ENCODE data around the gene KRT86. TPM values are rescaled to one million over a fixed set of nuclear protein-coding genes. Genes with fewer than 3 reads are reported as not detected.
A peak's percentile ranks its signal among the peaks of the same experiment; 100 is the strongest.
"Not testable (repeated sequence)": the region's sequence is repeated elsewhere in the genome, so short reads cannot be mapped to it uniquely, and the experiment has no call there.

Gene KRT86
- total RNA-seq, 1 experiment from 2014 or later, result 0.40 TPM

DNA sequence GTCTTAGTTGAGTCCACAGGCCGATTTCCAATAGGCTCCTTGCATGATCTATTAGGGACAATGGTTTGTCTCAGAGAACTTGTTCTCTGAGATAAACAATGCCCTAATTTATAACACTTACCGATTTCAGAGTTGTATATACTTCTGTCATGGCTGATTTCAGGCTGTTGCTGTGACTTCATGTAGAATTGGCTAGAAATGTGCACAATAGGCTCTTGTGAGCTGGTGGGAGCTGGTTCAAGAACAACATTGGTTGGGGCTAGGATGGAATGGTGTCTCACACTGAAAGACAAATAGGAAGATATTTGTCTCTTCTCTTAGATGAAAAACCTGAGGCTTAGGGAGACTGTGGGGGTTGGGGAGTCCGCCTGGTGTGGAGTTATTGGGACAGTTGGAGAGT is 6.7 kb upstream of the KRT86 start:
- DNase-seq (ENCODE audit: low read depth), result no peak

DNA sequence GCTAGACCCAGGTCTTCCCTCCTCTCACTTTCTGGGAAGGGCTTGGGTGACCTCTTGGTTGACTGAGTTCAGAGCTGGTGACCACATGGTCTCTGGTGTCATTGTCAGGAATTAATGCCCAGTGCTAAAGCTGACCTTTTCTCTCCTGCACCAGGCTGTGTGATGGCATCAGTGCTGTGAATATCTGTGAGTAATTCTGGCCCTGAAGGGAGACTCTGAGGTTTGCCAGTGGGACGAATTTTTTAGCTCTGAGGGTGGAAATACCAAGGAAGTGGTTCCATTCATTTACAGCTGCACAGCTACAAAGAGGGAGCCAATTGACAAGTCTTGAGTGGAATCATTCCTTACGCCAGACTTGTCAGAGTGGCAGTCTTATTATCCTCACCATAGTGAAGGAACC is 6.2 kb upstream of the KRT86 start:
- DNase-seq (ENCODE audit: low read depth), result no peak

DNA sequence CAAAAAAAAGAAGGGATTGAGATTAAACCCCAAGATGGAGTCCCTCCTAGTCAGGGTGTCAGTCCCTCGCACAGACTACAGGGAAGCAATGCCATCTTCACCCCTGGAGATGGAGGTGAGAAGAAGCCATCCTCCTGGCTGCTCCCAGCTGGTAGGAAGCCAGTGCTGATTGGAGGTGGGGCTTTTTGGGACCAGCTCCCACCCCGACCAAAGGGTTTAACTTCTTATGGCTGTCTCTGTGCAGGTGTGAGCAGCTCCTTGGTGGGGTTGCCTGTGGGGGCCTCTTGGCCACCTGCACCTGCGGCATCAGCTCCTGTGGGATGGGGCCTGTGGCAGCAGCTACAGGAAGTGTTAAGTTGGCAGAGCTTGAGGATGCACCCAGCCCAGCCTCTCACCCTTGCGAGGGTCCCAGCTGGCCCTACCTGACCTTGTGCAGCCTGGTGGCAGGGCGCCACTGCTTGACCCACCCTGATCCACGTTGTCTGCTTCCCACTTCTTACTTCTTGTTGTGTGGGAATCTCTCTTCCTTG is 3.8 kb upstream of the KRT86 start:
- no peak for DNase-seq (ENCODE audit: low read depth)

DNA sequence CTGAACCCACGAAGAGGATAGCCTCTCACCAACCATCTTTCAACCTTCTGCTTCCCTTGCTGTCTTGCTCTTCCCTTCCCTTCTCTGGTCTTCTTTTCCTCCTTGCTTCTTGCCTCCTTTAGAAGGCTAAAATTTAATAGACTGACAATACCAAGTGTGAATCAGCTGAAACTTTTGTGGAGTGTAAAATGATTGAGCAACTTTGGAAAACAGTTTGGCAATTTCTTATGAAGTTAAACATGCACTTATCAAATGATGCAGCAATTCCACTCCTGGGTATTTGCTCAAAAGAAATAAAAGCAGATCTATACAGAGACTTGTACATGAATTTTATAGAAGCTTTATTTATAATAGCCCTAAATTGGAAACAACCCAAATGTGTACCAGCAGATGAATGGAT is 3.3 kb upstream of the KRT86 start:
- no peak for DNase-seq (ENCODE audit: low read depth)

DNA sequence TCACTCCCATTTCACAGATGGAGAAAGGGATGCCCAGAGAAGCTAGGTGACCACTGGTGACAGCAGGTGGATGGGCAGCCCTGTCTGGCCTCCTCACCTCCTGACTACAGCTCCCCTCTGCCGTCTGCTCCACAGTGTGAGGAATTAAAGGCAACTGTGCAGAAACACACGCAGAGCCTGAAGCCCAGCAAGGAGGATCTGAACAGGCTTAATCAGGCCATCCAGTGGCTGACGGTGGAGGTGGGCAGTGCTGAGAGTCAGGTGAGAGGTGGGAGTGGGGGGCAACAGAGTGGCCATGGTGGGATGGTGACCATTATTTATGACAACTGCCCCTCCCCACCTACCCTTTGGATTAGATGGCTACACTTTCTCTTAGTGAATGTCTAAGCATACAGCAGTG is 1.2 kb downstream of the KRT86 start:
- DNase-seq (ENCODE audit: low read depth), result no peak

DNA sequence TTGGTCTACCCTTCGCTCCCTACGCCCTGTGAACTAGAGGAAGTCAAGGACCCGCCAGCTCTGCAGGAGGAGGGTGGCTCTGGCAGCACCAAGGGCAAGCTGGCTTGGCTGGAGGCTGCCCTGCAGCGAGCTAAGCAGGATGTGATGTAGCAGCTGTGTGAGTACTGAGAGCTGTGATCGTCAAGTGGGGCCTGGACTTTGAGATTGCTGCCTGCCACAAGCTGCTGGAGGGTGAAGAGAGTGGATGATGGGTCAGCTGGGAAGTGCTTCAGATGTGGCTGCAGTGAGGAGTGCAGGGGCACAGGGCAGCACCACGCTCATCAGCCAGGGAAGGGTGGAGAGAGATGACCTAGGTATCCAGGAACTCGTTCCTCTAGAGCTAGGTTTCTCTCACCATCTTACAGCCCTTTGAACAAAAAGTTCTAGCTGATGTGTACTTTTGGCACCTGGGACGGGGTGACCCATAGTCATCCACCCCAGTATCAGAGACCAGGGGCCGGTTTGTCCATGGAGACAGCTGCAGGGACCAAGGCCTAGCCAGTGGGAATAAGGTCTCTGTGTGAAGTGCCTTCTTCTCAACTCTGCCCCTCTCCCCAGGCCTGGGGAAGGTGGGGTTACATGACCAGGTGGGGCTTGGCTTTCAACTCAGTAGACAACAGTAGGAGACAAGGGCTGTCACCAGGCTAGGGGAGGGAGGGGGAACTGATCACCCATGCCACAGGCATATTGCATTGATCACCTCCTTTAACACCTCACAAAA is 3.2 kb downstream of the KRT86 start:
- DNase-seq (ENCODE audit: low read depth), result no peak

DNA sequence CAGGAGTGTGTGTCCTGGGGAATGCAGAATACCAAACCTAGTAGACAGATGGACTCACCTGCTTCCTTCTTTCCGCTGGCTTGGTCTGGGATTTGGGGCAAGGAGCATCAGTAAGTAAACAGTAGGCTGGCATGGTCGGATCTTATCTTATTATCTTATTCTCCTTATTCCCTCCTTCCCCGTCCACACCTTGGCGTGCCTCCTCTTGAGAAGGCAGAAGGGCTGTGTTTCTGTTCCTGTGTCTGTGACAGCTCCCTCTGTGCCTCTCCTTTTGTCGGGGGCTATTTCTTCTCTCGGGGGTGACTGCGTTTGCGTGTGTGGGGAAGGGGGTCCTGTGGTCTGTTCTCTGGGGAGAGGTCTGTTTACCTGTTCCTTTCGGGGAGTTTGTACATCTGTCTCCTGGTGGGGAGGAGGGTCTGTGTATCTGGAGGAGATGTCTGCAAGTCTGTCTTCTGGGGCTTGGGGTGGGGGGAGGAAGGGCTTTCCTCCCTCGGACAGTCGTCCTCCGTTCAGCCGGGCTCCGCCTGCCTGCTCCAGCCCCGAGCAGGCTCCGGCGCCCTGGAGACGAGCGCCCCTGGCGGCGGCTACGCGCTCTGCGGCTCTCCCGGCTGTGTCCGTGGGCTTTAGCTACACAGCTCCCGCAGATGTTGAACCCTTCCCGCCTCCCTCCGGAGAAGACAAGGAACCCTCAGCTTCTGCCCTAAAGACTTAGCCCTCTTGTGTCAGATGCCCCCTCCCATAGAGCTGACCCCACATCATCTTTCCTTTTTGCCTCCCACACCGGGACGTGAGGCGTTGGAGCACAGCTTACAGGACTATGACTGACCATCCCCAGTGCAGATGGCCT is 4.4 kb downstream of the KRT86 start:
- peak; percentile 82 for DNase-seq (ENCODE audit: low read depth)

DNA sequence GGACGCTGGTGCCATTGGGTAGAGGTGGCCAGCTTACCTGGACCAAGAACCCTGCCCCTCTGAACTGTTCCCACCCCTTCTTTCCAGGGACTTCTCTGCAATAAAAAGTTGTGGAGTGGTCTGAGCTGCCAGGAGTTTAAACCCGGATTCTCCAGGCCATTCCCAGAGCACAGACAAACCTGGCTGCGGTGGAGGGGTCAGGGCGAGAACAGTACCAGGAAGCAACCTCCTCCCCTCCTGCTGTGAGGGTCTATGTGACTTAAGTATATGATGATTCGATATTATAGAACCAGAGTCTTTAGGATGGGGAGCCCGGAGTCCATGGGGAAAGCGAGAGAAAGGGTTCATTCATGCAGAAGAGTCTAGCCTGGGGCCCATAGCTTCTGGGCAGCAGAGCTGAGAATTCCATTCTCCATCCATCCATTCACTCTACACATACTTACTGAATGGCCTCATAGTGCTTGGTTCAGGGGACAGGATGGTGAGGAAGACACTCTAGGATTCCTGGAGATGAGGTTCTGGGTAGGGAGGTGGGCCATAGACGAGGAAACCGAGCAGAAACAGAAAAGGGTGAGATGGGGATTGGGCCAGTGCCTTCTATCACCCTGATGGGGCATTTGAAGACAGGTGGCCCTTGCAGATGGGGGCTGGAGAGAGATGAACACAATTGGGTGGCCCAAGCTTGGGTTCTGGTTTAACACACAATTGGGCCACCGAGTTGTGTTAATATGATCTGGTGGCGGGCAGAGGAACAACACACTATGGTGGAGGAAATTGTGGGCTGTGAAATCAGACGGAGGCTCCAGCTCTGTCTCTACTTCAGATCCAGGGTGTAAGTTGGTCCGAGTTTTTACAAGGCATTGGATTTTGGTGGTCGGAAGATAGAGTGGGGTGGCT is 5.2 kb downstream of the KRT86 start:
- DNase-seq (ENCODE audit: low read depth), result no peak

DNA sequence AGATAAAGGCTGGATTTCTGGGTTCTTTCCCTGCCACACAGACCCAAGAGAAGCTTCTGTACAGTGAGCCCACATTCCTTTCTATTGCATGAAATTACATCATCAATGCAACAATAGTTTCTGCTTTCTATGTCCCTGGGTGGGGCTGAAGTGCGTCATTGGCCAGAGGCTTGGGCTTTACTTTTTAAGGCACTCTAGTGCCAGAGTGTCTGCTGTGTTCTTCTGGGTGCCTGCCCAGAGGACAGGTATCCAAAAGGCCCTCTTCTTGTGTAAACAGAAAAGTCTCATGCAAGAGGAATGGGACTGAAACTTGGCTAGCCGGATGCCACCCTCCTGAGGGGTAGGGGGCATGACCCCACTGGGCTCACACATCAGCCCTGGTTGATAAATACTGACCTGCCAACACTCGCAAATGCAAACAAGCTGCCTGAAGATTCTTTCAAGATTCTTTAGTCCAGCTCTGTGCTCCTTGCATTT is 5.9 kb downstream of the KRT86 start:
- peak; percentile 80 for DNase-seq (ENCODE audit: low read depth)

DNA sequence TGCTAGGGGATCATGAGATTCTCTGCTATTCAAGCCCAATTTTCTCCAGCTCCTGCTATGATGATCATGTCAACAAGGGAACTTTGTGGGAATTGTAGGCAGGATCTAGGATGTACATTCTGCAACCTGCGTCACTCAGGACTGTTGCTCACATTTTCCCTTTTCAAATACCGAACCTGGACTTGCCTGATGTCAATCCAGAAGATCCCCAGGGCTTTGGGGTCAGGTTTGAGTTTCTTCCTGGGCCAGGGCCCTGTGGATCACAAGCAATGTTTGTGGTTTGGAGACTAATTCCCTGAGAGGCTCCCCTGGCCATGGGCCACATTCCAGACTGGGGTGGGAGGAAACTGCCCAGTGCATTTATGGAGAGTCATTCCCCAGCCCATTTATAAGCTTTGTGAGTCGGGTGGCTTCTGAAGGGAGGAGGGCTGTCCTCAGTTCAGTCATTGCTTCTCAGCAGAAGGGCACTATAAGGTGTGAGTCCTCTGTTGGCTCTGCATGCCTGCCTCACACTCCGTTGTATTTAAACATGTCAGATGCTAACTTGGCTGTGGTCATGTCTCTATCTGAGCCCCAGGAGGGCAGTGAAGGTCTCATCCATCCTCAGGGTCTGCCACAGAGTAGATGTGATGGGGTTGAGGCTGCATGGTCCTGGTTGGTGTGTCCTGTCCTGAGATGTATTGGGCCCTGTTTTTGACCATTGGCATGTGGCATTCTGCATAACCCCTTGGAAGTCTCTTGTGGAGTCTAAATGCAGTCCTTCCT is 6.5 kb downstream of the KRT86 start:
- DNase-seq (ENCODE audit: low read depth), result peak; percentile 94

DNA sequence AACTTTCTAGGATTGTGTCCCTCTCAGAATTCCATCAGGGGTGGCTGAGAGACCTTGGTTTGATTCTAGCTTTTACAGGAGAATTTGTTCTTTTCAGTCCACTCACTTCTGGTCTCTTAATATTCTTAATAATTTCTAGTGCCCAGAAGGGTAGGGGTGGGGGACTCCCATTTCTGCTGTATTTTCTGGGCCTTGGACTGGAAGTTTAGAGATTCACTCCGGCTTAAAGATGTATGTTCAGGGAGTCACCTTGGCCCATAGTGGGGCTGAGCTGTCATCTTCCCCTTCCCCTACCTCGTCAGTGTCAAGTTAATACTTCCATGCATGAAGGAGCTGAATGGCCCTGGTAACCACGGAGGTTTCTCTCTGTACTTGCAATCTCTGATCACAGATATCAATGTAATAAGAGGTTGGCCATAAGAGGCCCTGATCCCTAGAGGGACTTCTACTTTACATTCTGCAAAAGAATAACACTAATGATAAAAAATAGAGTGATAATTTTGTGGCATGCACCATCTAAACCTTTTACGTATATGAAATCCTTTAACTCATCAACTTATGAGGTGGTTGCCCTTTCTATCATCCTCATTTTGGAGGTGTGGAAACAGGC is 10.2 kb downstream of the KRT86 start:
- DNase-seq (ENCODE audit: low read depth), result no peak

DNA sequence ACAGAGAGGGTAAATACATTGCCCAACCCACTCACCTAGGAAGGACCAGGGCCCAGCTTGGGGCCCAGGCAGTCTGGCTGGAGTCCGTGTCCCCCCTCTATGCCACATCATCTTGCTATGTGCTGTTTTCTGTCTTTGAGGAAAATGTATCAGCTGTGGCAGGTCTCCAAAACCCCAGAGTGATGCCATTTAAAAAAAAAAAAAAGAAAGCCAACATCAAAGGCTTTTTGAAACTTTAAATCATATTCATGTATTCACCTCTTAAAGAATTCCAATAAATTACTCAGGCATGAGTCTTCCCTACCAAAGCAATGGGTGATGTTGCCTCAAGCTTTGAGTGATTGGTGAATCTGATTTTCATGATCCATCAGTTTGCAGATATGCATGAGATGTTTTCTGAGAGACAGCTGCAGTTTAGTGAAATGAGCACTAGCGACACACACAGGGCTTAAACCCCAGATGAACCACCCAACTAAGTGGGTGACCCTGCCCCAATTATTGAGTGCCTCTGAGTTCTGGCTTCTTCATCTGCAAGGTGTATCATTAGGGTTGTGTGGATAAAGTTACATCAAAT is 10.8 kb downstream of the KRT86 start:
- no peak for DNase-seq (ENCODE audit: low read depth)

DNA sequence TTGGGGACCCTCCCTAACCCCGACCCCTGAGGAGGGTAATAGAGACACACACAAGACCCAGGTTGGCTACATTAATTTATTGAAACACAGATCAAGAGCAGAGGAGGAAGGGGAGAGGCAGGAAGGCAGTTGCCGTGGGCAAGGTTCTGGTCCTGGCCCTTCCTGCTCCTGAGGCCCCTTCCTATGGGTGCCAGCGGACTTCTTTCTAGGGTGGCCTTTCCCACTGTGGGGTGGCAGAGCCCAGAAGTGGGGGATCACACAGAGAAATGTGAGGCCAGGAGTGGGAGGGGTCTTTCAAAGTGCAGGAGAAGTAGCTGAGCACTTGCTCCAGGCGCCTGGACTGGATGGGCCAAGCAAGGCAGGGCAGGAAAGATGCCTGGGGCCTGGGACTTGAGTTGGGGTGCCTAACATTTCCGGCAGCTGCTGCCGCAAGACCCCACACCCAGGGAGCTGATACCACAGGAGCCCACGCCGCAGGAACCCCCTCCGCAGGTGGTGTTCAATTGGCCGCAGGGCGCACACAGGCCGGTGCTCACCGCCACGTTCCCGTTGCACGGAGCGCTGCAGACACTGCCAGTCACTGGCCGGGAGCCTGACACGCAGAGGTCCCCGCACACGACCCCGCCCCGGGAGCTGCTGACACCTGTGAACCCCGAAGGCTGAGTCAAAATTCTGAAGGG is 11.5 kb downstream of the KRT86 start:
- DNase-seq (ENCODE audit: low read depth), result no peak

DNA sequence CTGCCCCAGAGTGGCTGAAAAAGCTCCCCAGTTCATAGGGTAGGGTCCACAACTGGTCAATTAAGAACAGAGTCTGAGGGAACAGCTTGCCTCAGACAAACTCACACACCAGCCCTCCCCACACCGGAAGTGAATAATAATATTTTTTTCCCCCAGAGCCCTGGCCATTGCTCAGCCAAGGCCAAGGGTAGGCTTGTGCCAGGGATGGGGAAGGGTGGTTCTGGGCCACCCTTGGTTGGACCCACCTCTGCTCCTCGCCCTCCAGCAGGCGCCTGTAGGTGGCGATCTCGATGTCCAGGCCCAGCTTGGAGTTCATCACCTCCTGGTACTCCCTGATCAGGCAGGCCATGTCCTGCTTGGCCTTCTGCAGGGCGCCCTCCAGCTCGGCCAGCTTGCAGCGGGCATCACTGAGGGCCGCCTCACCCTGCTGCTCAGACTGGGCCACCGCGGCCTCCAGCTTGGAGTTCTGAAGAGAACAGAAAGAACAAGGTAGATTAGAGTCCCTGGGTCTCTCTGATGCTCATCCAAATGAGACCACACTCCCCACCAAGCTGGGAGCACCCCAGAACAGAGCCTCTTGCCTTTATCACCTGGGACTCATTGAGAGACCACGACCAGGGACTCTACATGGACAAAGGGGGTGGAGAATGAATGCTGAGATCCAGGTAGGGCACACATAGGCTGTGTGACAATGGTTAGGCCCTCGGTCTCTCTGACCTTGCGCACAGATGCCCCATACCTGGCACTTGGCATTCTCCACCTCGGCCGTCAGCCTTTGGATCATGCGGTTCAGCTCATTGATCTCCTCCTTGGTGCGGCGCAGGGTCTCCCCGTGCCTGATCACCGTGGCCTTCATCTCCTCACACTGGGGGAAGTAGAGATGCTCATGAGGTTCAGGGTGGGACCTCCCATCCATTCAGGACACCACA is 12.7 kb downstream of the KRT86 start:
- not testable (repeated sequence) for DNase-seq (ENCODE audit: low read depth)

DNA sequence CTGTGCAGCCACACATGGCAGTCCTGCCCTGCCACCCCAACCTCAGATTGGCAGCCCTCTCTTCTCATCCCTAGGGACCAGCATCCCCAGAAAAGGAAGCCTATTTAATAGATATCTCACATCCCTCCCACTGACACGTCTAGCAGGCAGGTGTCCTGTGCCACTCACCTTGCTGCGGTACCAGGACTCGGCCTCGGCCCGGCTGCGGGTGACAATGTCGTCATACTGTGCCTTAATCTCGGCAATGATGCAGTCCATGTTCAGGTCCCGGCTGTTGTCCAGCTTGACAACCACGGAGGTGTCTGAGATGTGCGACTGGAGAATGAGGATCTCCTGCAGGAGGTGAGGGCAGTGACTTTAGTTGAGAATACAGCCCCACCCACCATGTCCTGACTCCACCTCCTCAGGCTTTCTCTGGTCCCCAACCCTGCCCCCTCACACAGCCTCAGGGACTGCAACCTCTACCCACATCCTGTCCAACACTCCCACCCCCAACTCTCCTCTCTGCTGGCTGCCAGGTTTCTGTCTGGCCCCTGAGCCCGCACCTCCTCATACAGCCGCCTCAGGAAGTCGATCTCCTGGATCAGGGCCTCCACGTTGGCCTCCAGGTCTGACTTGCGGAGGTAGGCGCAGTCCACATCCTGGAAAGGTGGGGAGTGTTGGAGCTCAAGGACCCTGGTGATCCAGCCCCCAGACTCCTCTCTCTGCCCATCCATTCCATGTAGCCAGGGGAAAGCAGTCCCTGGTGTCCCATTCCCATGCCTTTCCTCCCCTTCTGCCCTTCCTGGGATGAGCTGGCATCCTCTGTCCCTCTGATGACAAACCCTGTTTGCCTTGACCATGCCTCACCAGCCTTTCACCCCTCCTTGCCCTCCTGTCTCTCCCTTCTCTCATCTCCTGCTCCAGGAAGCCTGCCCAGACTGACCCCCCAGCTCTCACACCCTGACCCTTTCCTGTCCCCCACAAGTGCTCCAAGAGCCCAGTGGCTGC is 13.7 kb downstream of the KRT86 start:
- peak; percentile 42 for DNase-seq (ENCODE audit: low read depth)

DNA sequence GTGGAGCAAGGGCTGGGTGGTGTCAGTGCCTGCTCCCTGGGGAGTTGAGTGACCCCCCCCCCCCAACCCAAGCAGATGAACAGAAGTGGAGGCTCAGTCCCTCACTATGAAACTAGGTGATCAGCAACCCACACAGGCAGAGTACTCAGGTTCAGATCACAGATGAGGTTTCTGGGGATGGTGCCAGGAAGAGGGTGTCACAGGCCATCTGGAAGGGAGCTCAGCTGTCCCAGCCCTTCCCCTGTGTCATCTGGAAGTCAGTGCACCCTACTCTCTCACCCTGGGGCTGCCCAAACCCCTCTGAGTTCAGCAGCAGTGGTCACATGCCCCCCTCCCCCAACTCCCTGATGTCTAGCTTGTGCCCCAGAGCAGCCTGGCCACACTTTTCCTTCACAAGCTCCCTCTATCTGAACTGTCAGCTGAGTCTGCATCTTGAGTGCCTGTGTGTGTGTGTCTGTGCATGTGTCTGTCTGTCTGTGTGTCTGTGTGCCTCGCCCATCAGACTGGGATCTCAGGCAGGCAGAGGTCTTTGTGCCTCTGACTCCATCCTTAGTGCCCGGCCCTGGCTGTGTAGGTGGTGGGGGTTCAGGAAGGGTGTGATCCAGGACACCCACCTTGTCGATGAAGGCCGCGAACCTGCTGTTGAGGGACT is 16.2 kb downstream of the KRT86 start:
- DNase-seq (ENCODE audit: low read depth), result not testable (repeated sequence)
